OCI-LY7 (cell line): Measurements from ENCODE around the gene PLA2G4B. TPM values are rescaled to one million over a fixed set of nuclear protein-coding genes. Genes with fewer than 3 reads are reported as not detected.

Experiments
- BruUV-seq: library from RNA; stranded (reverse); fragments of 400-500 nt; replicated peaks from 2 replicates; lab custom pipeline; 2021; lab: Mats Ljungman, UMichigan
- CTCF ChIA-PET: fragments of 300-600 bp; sonication (Branson Sonifier 250); formaldehyde crosslinking; loops from one replicate; lab custom pipeline; 2022; ENCODE audit warnings: antibody characterized with exemption; ENCODE audit not compliant: unreplicated experiment; lab: Charles Lee
- POLR2A ChIA-PET: fragments of 300-600 bp; sonication (Branson Sonifier 250); formaldehyde crosslinking; loops from one replicate; lab custom pipeline; 2022; ENCODE audit warnings: antibody characterized with exemption; lab: Charles Lee
- DNase-seq: peaks from one replicate; pipeline ENCODE4 v3.0.0-alpha.2; 2015; ENCODE audit warnings: low spot score
- H2AFZ ChIP-seq: fragments of 200-600 bp; sonication (generic), shearing (Covaris generic); 2 replicates; pipeline ENCODE4 v1.6.1; 2014; ENCODE audit warnings: mild to moderate bottlenecking, antibody characterized with exemption, low read length, moderate library complexity
- H3K27ac ChIP-seq: fragments of 200-600 bp; sonication (generic); 2 replicates; pipeline ENCODE4 v1.5.1; 2014; ENCODE audit warnings: mixed run types, low read depth, mild to moderate bottlenecking, moderate library complexity, low read length, inconsistent platforms; ENCODE audit not compliant: poor library complexity, severe bottlenecking
- H3K36me3 ChIP-seq: fragments of 200-600 bp; sonication (generic); 2 replicates; pipeline ENCODE4 v1.6.1; 2014; ENCODE audit warnings: mild to moderate bottlenecking, antibody characterized with exemption, low read length, moderate library complexity, mixed read lengths; ENCODE audit not compliant: insufficient read depth
- H3K4me1 ChIP-seq: fragments of 200-600 bp; sonication (generic); 2 replicates; pipeline ENCODE4 v1.5.1; 2014; ENCODE audit warnings: mild to moderate bottlenecking, low read length; ENCODE audit not compliant: insufficient read depth, poor library complexity, severe bottlenecking
- H3K4me2 ChIP-seq: fragments of 200-600 bp; sonication (generic); 2 replicates; pipeline ENCODE4 v1.6.1; 2014; ENCODE audit warnings: mild to moderate bottlenecking, low read length
- H3K4me3 ChIP-seq: fragments of 200-600 bp; sonication (generic); 2 replicates; pipeline ENCODE4 v1.5.1; 2014; ENCODE audit warnings: mild to moderate bottlenecking, low read depth, low read length; ENCODE audit not compliant: poor library complexity, severe bottlenecking
- H3K79me2 ChIP-seq: fragments of 200-600 bp; sonication (generic); 2 replicates; pipeline ENCODE4 v1.6.1; 2016; ENCODE audit warnings: low read depth, mild to moderate bottlenecking, low read length, moderate library complexity, mixed read lengths; ENCODE audit not compliant: insufficient read depth
- H3K9me2 ChIP-seq: fragments of 200-600 bp; sonication (generic); 2 replicates; pipeline ENCODE4 v1.6.1; 2016; ENCODE audit warnings: mild to moderate bottlenecking, low read length, mixed read lengths; ENCODE audit not compliant: insufficient read depth
- H3K9me3 ChIP-seq: fragments of 200-600 bp; sonication (generic); 2 replicates; pipeline ENCODE4 v1.6.1; 2014; ENCODE audit warnings: mild to moderate bottlenecking, mixed run types, low read length, mixed read lengths
- H4K20me1 ChIP-seq: fragments of 200-600 bp; sonication (generic); 2 replicates; pipeline ENCODE4 v1.6.1; 2014; ENCODE audit warnings: mild to moderate bottlenecking, antibody characterized with exemption, low read length, moderate library complexity, mixed read lengths; ENCODE audit not compliant: insufficient read depth
- CTCF ChIP-seq: fragments of 200-600 bp; sonication (generic); conservative IDR thresholded peaks from 2 replicates; pipeline ENCODE4 v1.5.1; 2014; ENCODE audit warnings: mild to moderate bottlenecking, antibody characterized with exemption, low read length, moderate library complexity, mixed read lengths
- EZH2phosphoT487 ChIP-seq: fragments of 200-600 bp; sonication (generic); IDR thresholded peaks from 2 replicates; pipeline ENCODE4 v1.6.1; 2018; ENCODE audit warnings: low read depth, borderline replicate concordance, mild to moderate bottlenecking, mixed run types, antibody characterized with exemption, low read length, moderate library complexity, mixed read lengths
- intact Hi-C: fragments of 100-400 bp; cut with micrococcal nuclease; formaldehyde crosslinking; loops from one replicate; pipeline ENCODE4 v1.10.0; 2022; ENCODE audit not compliant: unreplicated experiment
- total RNA-seq, 2 experiments: library from RNA; depleted of rRNA in 1 of 2; stranded (reverse); fragments of >200 nt in 1 of 2; shearing (Covaris generic) in 1 of 2; gene quantifications; 2 replicates each; pipeline ENCODE4 v1.2.3, GENCODE V29; 2014 to 2022

Gene PLA2G4B
- total RNA-seq, 2 experiments from 2014 or later = 9.5 to 11.1 TPM

- no peaks in the 10 kb centered on the region for H3K9me2 ChIP-seq
- intact Hi-C loops = loop anchor here (2.0 to 5.0 kb wide), 5 partner anchors 93 to 342 kb away; partner anchors contain the start of gene MGA
- no peaks in the 10 kb centered on the region for H3K79me2 ChIP-seq
- H3K36me3 ChIP-seq = no peaks in the 10 kb centered on the region
- no peaks in the 10 kb centered on the region for H3K9me3 ChIP-seq
- peaks cover 16% of the 10 kb centered on the region for H3K4me1 ChIP-seq
- CTCF ChIA-PET = interaction anchor here (1.2 to 5.2 kb wide), 2 partner anchors 31 to 36 kb away, joined by 3 to 67 read pairs; partner anchors contain the start of gene MAPKBP1
- H4K20me1 ChIP-seq = no peaks in the 10 kb centered on the region
- H2AFZ ChIP-seq = no peak overlapping the region
- TF ChIP-seq CTCF (no peak), EZH2phosphoT487 (no peak)
- no TSS peak for BruUV-seq
- POLR2A ChIA-PET = interaction anchor here (0.6 to 2.4 kb wide), 4 partner anchors 18 to 52 kb away, joined by 3 to 22 read pairs (median 4); partner anchors contain the start of gene MAPKBP1
- DNase-seq = no peak
- H3K4me2 ChIP-seq = no peak overlapping the region
- no peak overlapping the region for H3K27ac ChIP-seq
- H3K4me3 ChIP-seq = no peak overlapping the region
Measured at GRCh38 chr15:41809526-41810220, 29.0 kb upstream of the PLA2G4B start.

DNA sequence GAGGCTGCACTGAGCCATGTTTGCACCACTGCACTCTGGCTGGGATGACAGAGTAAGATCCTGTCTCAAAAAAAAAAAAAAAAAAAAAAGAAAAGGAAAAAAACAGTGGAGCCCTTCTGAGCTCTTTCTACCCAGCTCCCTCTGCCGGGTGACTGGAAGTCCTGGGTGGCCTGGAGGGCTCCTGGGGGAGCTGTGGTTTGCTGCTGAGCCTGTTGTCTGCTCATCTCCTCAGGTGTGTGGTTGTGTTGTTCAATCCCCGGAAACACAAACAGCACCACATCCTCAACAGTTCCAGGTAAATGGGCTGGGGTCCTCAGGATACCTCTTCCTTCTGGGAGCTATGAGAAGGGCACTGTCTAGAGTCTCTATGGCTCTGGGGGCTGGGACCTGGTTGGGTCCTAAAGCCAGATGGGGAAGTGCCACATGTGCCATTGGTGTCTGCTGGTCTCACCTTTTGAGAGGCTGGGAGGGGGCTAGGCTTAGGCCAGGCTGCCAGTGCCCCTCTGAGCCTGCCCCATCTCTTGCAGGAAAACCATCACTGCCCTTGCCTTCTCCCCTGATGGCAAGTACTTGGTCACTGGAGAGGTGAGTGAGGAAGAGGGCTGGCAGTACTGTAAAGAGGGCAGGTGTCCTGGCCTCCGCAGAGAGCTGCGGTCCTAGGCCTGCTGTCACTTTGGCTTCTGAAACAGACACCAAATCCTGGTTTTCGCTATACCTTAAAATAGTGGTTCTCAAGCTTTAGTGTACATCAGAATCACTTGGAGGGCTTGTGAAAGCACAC, 27.8 kb upstream of the PLA2G4B start:
- ChIA-PET POLR2A (interaction anchor here (0.6 to 2.4 kb wide), 4 partner anchors 37 to 207 kb away, joined by 3 to 22 read pairs (median 3); partner anchors contain the start of gene MAPKBP1), CTCF (interaction anchor here (0.6 to 5.2 kb wide), 4 partner anchors 32 to 208 kb away, joined by 3 to 67 read pairs (median 3); partner anchors contain the start of gene MAPKBP1)
- H3K9me2 ChIP-seq = no peaks in the 10 kb centered on the region
- H3K4me1 ChIP-seq = peaks cover 16% of the 10 kb centered on the region
- H3K36me3 ChIP-seq = no peaks in the 10 kb centered on the region
- no peaks in the 10 kb centered on the region for H3K79me2 ChIP-seq
- H3K9me3 ChIP-seq = no peaks in the 10 kb centered on the region
- no TSS peak for BruUV-seq
- H3K4me3 ChIP-seq = no peak overlapping the region
- H3K27ac ChIP-seq = no peak overlapping the region
- no peak overlapping the region for H2AFZ ChIP-seq
- intact Hi-C loops = loop anchor here (1.0 to 5.0 kb wide), 8 partner anchors 37 to 344 kb away; partner anchors contain the start of genes MAPKBP1 and MGA
- H4K20me1 ChIP-seq = no peaks in the 10 kb centered on the region
- no peak overlapping the region for H3K4me2 ChIP-seq
- TF ChIP-seq CTCF (no peak), EZH2phosphoT487 (no peak)
- peak; percentile 32 for DNase-seq
